SK-N-MC (cell line): Measurements from ENCODE around the gene DLST.

Source experiments
- EZH2 ChIP-seq: fragments of 200-600 bp; sonication (generic); IDR thresholded peaks from one replicate; pipeline ENCODE4 v1.6.1; 2017; ENCODE audit warnings: antibody characterized with exemption
- FOXP2 ChIP-seq: optimal IDR thresholded peaks from 2 replicates; pipeline ENCODE3; 2011; ENCODE audit warnings: mild to moderate bottlenecking, moderate library complexity; ENCODE audit not compliant: insufficient read depth; ENCODE audit errors: extremely low read length, control extremely low read depth
- POLR2AphosphoS5 ChIP-seq: IDR thresholded peaks from 2 replicates; pipeline ENCODE4 v1.6.1; 2012; ENCODE audit warnings: mild to moderate bottlenecking, low read depth, low read length, borderline replicate concordance

GRCh38 chr14:74846168-74846567 is 35.5 kb upstream of the DLST start:
- no peak for TF ChIP-seq FOXP2
- peak; percentile 54; the same call in 1 of the 2 replicates for TF ChIP-seq POLR2AphosphoS5
- no peak for TF ChIP-seq EZH2
